ENCODE results near the gene CAMKMT.

DNA sequence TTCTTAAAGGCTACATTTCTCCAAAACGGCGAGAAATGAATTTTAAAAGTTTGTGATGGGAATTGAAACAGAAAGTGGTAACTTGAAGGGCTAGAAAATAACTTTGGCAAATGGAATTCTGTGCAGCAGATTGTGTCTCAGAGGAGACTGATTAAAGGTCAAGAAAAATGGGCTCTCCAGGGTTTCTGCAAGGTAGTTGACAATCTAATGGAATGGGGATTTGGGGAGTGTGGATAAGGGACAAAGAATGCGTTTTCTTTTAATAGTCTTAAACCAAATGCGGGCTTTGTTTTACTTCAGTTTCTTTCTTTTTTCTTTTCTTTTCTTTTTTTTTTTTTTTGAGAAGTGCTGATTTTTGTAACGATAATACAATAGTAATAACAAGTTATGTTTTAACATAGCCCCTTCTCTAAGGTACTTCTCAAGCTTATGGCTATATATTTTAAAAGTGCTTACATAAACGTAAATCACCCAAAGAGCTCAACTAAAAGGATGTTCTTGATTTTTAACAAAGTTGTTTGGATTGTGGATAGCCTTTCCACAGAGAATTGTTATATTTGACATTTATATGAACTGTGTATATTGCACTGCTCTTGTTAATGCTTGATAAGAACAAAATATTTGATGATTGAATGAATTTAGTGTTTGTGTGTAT lies 36.6 kb downstream of the CAMKMT start:
- TF ChIP-seq POLR2A (IDR thresholded peaks at IDR 0.05): no peak
- TF ChIP-seq, protein P1, sequence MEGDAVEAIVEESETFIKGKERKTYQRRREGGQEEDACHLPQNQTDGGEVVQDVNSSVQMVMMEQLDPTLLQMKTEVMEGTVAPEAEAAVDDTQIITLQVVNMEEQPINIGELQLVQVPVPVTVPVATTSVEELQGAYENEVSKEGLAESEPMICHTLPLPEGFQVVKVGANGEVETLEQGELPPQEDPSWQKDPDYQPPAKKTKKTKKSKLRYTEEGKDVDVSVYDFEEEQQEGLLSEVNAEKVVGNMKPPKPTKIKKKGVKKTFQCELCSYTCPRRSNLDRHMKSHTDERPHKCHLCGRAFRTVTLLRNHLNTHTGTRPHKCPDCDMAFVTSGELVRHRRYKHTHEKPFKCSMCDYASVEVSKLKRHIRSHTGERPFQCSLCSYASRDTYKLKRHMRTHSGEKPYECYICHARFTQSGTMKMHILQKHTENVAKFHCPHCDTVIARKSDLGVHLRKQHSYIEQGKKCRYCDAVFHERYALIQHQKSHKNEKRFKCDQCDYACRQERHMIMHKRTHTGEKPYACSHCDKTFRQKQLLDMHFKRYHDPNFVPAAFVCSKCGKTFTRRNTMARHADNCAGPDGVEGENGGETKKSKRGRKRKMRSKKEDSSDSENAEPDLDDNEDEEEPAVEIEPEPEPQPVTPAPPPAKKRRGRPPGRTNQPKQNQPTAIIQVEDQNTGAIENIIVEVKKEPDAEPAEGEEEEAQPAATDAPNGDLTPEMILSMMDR (IDR thresholded peaks at IDR 0.05): no peak
